Keratinocyte (primary cell): ENCODE measurements around the gene NR2C1. TPM values are rescaled to one million over a fixed set of nuclear protein-coding genes. Genes with fewer than 3 reads are reported as not detected.

Experiments
- DNase-seq: peaks from one replicate; pipeline ENCODE4 v3.0.0-alpha.2; 2011; ENCODE audit warnings: low read depth, missing footprints, low spot score
- FAIRE-seq: peaks from 2 replicates; lab custom pipeline; 2011; peaks lifted over from hg19 to GRCh38; lab: Jason Lieb, UNC
- H2AFZ ChIP-seq: 2 replicates; pipeline ENCODE4 v1.6.0; 2012; ENCODE audit warnings: low read length, control low read depth, inconsistent platforms; ENCODE audit not compliant: control insufficient read depth
- H3K27ac ChIP-seq: 2 replicates; pipeline ENCODE4 v1.5.1; 2011; ENCODE audit warnings: low read length; ENCODE audit not compliant: control insufficient read depth, insufficient read depth
- H3K27me3 ChIP-seq: 3 replicates; pipeline ENCODE4 v1.6.0; 2011; ENCODE audit warnings: low read length; ENCODE audit not compliant: control insufficient read depth, insufficient read depth; ENCODE audit errors: extremely low read depth
- H3K36me3 ChIP-seq, 2 experiments: 2 replicates in 1 of 2; 3 replicates in 1 of 2; pipeline ENCODE4 v1.5.1; 2011; ENCODE audit warnings: low read length in 2 of 2, mild to moderate bottlenecking in 1 of 2; ENCODE audit not compliant: control insufficient read depth in 2 of 2, insufficient read depth in 2 of 2; ENCODE audit errors: extremely low read depth in 1 of 2
- H3K4me1 ChIP-seq: 3 replicates; pipeline ENCODE4 v1.5.1; 2011; ENCODE audit warnings: low read length; ENCODE audit not compliant: control insufficient read depth, insufficient read depth; ENCODE audit errors: extremely low read depth
- H3K4me2 ChIP-seq: 3 replicates; pipeline ENCODE4 v1.6.0; 2011; ENCODE audit warnings: low read depth, low read length; ENCODE audit not compliant: control insufficient read depth, insufficient read depth; ENCODE audit errors: extremely low read depth
- H3K4me3 ChIP-seq, 3 experiments: fragments of 200-600 bp in 1 of 3; sonication (generic) in 1 of 3; 2 replicates in 2 of 3; 3 replicates in 1 of 3; pipeline ENCODE4 v1.5.1; 2011 to 2016; ENCODE audit warnings: low read length in 3 of 3, mild to moderate bottlenecking in 3 of 3, control low read depth in 2 of 3, inconsistent platforms in 1 of 3, low read depth in 1 of 3, mixed read lengths in 1 of 3, mixed run types in 1 of 3, moderate library complexity in 1 of 3; ENCODE audit not compliant: control insufficient read depth in 2 of 3, insufficient read depth in 2 of 3; ENCODE audit errors: extremely low read depth in 1 of 3
- H3K79me2 ChIP-seq: 2 replicates; pipeline ENCODE4 v1.6.0; 2012; ENCODE audit warnings: low read length; ENCODE audit not compliant: control insufficient read depth, insufficient read depth
- H3K9ac ChIP-seq: 3 replicates; pipeline ENCODE4 v1.6.0; 2011; ENCODE audit warnings: low read length; ENCODE audit not compliant: control insufficient read depth, insufficient read depth; ENCODE audit errors: extremely low read depth
- H3K9me1 ChIP-seq: 3 replicates; pipeline ENCODE4 v1.6.0; 2011; ENCODE audit warnings: low read length; ENCODE audit not compliant: control insufficient read depth, insufficient read depth; ENCODE audit errors: extremely low read depth
- H3K9me3 ChIP-seq: 2 replicates; pipeline ENCODE4 v1.5.1; 2012; ENCODE audit warnings: low read depth, low read length; ENCODE audit not compliant: control insufficient read depth
- H4K20me1 ChIP-seq: 3 replicates; pipeline ENCODE4 v1.6.0; 2011; ENCODE audit warnings: low read length; ENCODE audit not compliant: control insufficient read depth, insufficient read depth; ENCODE audit errors: extremely low read depth
- EZH2 ChIP-seq: IDR thresholded peaks from one replicate; pipeline ENCODE4 v1.6.1; 2012; ENCODE audit warnings: inconsistent platforms, mild to moderate bottlenecking, low read length, moderate library complexity
- dilution Hi-C: fragments of 300-500 bp; cut with MboI; formaldehyde crosslinking; loops from one replicate; pipeline ENCODE4 v1.7.0; 2020; ENCODE audit warnings: low sequenced_read_pairs; ENCODE audit not compliant: extremely low pct_ligation_motif_present
- polyA plus RNA-seq, 5 experiments: library from polyadenylated mRNA; depleted of rRNA in 3 of 5; stranded (reverse) in 3 of 5; stranded (forward) in 1 of 5; unstranded in 1 of 5; fragments of >200 nt; gene quantifications; 1 replicate in 1 of 5; 2 replicates in 3 of 5; 3 replicates in 1 of 5; pipeline versions ENCODE4 v1.2.1 to v1.2.3, GENCODE V29; 2011 to 2012; ENCODE audit warnings: missing spikeins in 2 of 5, low read depth in 1 of 5, low replicate concordance in 1 of 5
- TF ChIP-seq, protein P1 (sequence below), 3 experiments: IDR thresholded peaks in 1 of 3; conservative IDR thresholded peaks in 1 of 3; optimal IDR thresholded peaks in 1 of 3; 2 replicates in 2 of 3; 3 replicates in 1 of 3; pipeline versions ENCODE3 to v1.5.1; 2011; ENCODE audit warnings: low read length in 3 of 3, mild to moderate bottlenecking in 3 of 3, moderate library complexity in 2 of 3, control low read depth in 1 of 3, inconsistent platforms in 1 of 3; ENCODE audit not compliant: insufficient read depth in 2 of 3; ENCODE audit errors: extremely low read depth in 1 of 3

The NR2C1 gene
- polyA plus RNA-seq, 1 donor (not counting 4 experiments of a cell fraction or from before 2014, with no cell fraction given): 32.0 TPM

DNA sequence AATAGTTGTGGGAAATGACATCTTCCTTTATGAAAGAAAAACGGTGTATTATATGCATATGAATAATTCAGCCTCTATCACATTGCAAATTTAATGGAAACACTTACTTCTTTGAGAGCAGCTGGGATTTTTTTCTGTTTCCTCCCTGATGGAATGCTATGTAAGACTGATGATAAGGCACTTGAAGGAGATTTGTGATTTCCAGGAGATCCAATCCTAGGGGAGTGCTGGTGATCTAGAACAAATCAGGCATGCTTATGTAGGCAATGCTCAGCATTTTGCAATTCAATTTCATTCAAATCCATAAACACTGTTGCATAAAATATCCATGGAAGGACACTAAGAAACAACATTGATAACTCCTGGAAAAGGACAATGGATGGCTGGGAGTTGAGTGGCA is 16.0 kb upstream of the NR2C1 start:
- Histone ChIP-seq H3K27me3 (no peaks in the 10 kb centered on the region), H3K4me3 (no peak overlapping the region), H2AFZ (no peak overlapping the region), H3K9me1 (no peaks in the 10 kb centered on the region), H3K4me1 (no peaks in the 10 kb centered on the region), H3K79me2 (peaks cover 4% of the 10 kb centered on the region), H3K9ac (no peak overlapping the region), H3K36me3 (peaks cover 25 to 26% of the 10 kb centered on the region in 2 experiments), H4K20me1 (no peaks in the 10 kb centered on the region), H3K4me2 (no peak overlapping the region), H3K9me3 (no peaks in the 10 kb centered on the region), H3K27ac (no peak overlapping the region)
- FAIRE-seq: no peak
- dilution Hi-C loops: no loop called here
- DNase-seq: no peak
- TF ChIP-seq EZH2: no peak
- TF ChIP-seq, protein P1, sequence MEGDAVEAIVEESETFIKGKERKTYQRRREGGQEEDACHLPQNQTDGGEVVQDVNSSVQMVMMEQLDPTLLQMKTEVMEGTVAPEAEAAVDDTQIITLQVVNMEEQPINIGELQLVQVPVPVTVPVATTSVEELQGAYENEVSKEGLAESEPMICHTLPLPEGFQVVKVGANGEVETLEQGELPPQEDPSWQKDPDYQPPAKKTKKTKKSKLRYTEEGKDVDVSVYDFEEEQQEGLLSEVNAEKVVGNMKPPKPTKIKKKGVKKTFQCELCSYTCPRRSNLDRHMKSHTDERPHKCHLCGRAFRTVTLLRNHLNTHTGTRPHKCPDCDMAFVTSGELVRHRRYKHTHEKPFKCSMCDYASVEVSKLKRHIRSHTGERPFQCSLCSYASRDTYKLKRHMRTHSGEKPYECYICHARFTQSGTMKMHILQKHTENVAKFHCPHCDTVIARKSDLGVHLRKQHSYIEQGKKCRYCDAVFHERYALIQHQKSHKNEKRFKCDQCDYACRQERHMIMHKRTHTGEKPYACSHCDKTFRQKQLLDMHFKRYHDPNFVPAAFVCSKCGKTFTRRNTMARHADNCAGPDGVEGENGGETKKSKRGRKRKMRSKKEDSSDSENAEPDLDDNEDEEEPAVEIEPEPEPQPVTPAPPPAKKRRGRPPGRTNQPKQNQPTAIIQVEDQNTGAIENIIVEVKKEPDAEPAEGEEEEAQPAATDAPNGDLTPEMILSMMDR (optimal IDR thresholded peaks at IDR 0.05 in 1 of 3, IDR thresholded peaks at IDR 0.05 in 1 of 3, conservative IDR thresholded peaks at IDR 0.05 in 1 of 3; ENCODE audit: extremely low read depth in 1 of 3, insufficient read depth in 2 of 3, low read length in 3 of 3): no peak

DNA sequence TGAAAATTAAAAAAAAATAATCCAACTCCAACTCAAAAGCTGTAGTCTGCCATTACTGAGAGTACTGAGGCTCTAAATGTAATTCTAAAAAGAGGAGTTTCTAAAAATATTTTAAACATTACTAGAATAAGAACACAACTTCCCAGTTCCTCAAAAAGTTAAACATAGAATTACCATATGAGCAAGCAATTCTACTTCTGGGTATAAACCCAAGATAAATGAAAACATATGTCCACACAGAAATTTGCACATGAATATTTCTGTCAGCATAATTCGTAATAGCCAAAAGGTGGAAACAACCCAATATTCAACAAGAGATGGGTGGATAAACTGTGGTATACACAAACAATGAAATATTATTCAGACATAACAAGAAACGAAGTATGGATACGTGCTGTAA is 15.0 kb upstream of the NR2C1 start:
- FAIRE-seq (no peak), DNase-seq (no peak)
- no peak overlapping the region for H2AFZ ChIP-seq
- no peaks in the 10 kb centered on the region for H3K4me1 ChIP-seq
- H3K4me2 ChIP-seq: no peak overlapping the region
- H3K36me3 ChIP-seq: peaks cover 30 to 32% of the 10 kb centered on the region in 2 experiments
- no peaks in the 10 kb centered on the region for H3K27me3 ChIP-seq
- H4K20me1 ChIP-seq: no peaks in the 10 kb centered on the region
- H3K4me3 ChIP-seq: no peak overlapping the region
- H3K9me1 ChIP-seq: no peaks in the 10 kb centered on the region
- no peaks in the 10 kb centered on the region for H3K9me3 ChIP-seq
- no peak overlapping the region for H3K9ac ChIP-seq
- no peak for TF ChIP-seq EZH2
- TF ChIP-seq, protein P1 (optimal IDR thresholded peaks at IDR 0.05 in 1 of 3, IDR thresholded peaks at IDR 0.05 in 1 of 3, conservative IDR thresholded peaks at IDR 0.05 in 1 of 3; ENCODE audit: extremely low read depth in 1 of 3, insufficient read depth in 2 of 3, low read length in 3 of 3): no peak
- dilution Hi-C loops: no loop called here
- no peak overlapping the region for H3K27ac ChIP-seq
- peaks cover 4% of the 10 kb centered on the region for H3K79me2 ChIP-seq
